ENCODE measurements around the gene CD22.
"Not testable (repeated sequence)": the region's sequence is repeated elsewhere in the genome, so short reads cannot be mapped to it uniquely, and the experiment has no call there.

CD22 gene

DNA sequence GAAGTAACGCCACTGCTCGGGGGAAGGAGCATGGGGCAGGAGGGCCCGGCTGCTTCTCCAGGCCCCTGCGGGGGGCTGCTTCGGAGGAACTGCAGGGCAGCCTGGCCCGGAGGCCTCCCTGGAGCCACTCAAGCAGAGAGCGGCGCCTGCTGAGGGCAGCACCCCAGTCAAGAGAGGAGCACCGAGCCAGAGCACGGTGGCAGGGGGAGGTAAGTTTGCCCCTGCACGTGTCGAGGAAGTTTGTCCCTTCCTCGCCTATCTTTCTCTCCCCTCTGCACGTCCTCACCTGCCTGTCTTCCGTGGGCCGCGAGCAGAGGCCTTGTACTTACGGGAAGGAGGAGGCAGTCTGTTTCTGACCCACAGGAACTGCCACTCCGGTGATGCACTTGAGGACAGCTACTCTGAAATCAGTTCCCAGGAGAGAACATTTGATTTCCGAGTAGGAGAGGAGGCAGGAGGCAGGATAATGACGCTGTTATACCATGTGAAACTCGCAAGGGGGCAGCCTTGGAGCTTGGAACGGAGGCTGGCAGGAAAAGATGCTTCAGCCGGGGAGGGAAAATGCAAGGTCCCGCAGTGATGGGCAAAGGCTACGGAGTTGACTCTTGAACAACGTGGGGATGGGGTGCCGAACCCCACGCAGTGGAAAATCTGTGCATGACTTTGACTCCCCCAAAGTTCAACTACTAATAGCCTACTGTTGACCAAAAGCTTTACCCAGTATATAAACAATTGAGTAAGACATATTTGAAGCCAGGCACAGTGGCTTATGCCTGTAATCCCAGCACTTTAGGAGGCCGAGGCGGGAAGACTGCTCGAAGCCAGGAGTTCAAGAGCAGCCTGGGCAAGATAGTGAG lies 23.7 kb downstream of the CD22 start:
- H3K4me3 ChIP-seq (ENCODE audit: low read length), result no peak overlapping the region
- DNase-seq (ENCODE audit: low read depth), result peak; percentile 69
- TF ChIP-seq, protein P1, sequence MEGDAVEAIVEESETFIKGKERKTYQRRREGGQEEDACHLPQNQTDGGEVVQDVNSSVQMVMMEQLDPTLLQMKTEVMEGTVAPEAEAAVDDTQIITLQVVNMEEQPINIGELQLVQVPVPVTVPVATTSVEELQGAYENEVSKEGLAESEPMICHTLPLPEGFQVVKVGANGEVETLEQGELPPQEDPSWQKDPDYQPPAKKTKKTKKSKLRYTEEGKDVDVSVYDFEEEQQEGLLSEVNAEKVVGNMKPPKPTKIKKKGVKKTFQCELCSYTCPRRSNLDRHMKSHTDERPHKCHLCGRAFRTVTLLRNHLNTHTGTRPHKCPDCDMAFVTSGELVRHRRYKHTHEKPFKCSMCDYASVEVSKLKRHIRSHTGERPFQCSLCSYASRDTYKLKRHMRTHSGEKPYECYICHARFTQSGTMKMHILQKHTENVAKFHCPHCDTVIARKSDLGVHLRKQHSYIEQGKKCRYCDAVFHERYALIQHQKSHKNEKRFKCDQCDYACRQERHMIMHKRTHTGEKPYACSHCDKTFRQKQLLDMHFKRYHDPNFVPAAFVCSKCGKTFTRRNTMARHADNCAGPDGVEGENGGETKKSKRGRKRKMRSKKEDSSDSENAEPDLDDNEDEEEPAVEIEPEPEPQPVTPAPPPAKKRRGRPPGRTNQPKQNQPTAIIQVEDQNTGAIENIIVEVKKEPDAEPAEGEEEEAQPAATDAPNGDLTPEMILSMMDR (conservative IDR thresholded peaks at IDR 0.05; ENCODE audit: low read length), result peak; percentile 87

DNA sequence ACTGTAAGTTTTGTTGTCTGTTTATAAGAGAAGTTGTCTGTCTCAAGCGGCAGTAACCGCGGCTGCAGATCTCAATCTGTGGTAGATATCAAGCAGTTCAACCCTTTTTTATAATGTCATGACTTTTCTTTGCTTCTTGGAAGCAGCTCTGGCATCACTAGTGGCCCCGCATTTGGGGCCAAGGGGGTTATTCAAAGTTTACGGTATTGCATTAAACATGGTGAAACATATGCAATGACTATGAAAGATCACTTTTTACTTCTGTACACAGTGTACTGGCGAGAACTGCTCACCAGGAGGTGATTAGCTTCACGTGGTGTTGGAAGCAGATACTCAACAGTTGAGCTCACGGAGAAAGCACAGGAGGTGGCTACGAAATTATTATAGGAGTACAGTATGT lies 24.6 kb downstream of the CD22 start:
- H3K4me3 ChIP-seq (ENCODE audit: low read length), result no peak overlapping the region
- TF ChIP-seq, protein P1 (conservative IDR thresholded peaks at IDR 0.05; ENCODE audit: low read length), result no peak
- no peak for DNase-seq (ENCODE audit: low read depth)

DNA sequence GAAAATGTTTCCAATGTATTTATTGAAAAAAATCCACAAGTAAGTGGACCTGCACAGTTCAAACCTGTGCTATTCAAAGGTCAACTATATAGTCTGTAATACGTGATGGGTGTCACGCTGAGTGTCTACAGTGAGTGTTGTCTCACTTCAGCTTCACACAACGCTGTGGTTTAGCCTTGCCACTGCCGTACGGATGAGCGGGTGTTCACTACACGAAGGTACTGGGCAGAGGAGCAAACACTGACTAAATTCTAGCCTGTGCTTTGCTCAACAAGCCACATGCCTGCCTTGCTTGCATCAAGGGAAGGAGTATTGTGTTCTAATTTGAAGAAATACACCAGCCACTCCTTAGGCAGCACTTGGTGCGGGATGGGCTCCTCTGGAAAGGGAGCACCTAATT lies 25.9 kb downstream of the CD22 start:
- TF ChIP-seq, protein P1 (conservative IDR thresholded peaks at IDR 0.05; ENCODE audit: low read length), result no peak
- no peak for DNase-seq (ENCODE audit: low read depth)
- H3K4me3 ChIP-seq (ENCODE audit: low read length), result no peak overlapping the region

DNA sequence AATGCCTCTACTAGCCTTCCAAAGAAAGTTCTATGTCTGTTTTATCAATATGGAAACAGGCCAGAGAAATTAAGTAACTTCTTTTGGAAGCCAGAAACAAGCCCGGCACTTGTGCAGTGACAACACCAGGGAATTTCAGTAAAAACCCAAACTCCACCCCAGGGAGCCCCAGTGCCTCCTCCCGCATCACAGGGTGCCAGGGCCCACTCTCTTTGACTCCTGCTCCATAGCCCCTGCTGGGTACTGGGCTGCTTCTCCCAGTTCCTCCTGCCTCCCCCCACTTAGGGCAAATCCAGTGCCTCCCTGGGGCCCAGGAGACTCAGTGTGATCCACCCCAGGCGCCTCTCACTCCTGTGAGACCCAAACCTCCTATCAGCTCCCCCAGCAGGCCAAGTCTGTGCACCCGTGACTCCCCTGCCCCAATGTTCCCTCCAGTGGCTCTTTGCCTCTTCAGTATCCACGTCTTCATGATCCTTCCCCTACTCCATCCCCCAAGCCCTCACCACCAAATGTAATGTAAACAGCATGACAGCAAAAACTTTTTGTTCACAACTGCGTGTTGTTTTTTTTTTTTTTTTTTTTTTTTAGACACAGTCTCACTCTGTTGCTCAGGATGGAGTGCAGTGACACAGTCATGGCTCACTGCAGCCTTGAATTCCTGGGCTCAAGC lies 26.9 kb downstream of the CD22 start:
- TF ChIP-seq, protein P1 (conservative IDR thresholded peaks at IDR 0.05; ENCODE audit: low read length), result no peak
- DNase-seq (ENCODE audit: low read depth), result no peak
- H3K4me3 ChIP-seq (ENCODE audit: low read length), result no peak overlapping the region

DNA sequence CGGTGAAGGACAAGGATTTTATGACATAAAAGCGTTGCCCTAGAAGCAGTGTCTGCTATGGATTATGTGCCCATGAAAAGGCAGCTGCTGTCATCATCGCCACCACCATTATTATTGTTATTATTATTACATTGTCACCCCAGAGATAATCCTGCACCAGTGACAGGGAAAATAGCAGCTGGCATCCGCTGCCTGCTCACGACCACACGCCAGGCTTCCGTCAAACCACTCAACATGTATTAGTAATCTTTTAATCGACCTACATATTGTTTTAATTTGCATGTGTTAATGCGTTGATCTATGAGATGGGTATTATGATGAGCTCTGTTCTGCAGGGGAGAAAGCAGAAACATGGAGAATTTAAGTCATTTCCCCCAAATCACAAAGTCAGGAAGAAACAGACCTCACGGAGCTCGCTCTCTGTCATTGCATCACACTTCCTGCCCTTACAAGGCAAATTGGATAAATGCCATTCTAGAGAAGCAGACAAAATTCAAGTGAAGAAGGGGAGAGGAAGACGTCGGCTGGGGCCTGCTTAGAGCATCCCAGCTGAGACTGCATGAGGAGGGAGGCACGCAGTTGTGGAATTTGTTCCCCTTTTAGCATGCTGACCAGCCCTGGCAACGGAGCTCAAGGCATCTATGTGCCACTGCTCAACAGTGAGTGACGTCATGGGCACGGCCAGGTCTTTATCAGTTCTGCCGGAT lies 29.0 kb downstream of the CD22 start, which contains the start of gene FFAR3:
Gene FFAR3, plus strand, starts transcription at position 594 of the 707 bp plus-strand sequence. CDS start 431 bp downstream, outside the sequence.
- TF ChIP-seq, protein P1 (conservative IDR thresholded peaks at IDR 0.05; ENCODE audit: low read length), result no peak
- peak; percentile 56 for DNase-seq (ENCODE audit: low read depth)
- no peak within 1 kb of the TSS for H3K4me3 ChIP-seq (ENCODE audit: low read length)

DNA sequence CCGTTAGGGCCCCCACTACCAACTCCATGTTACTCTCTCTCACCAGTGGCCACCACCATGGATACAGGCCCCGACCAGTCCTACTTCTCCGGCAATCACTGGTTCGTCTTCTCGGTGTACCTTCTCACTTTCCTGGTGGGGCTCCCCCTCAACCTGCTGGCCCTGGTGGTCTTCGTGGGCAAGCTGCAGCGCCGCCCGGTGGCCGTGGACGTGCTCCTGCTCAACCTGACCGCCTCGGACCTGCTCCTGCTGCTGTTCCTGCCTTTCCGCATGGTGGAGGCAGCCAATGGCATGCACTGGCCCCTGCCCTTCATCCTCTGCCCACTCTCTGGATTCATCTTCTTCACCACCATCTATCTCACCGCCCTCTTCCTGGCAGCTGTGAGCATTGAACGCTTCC lies 29.8 kb downstream of the CD22 start:
- not testable (repeated sequence) for H3K4me3 ChIP-seq (ENCODE audit: low read length); DNase-seq (ENCODE audit: low read depth)

DNA sequence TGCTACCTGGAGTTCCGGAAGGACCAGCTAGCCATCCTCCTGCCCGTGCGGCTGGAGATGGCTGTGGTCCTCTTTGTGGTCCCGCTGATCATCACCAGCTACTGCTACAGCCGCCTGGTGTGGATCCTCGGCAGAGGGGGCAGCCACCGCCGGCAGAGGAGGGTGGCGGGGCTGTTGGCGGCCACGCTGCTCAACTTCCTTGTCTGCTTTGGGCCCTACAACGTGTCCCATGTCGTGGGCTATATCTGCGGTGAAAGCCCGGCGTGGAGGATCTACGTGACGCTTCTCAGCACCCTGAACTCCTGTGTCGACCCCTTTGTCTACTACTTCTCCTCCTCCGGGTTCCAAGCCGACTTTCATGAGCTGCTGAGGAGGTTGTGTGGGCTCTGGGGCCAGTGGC lies 30.4 kb downstream of the CD22 start:
- not testable (repeated sequence) for DNase-seq (ENCODE audit: low read depth); H3K4me3 ChIP-seq (ENCODE audit: low read length)

DNA sequence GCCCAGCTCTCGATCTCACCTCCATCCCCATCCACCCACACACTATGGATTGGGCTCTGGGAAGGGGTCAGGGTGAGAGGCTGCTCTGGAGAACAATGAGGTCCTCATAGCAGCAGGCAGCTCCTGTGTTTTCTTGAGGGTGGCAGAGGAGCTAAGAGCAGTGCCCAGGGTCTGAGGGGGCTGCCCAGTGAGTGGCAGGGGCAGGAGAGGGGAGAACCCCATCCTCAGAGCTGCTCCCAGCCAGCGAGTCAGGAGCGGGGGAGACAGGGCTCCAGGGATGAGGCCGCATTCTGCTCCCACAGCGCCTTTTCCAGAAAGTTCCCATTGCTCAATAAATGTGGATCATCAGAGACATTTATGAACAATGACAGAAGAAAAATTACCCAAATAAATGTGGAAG lies 31.1 kb downstream of the CD22 start:
- DNase-seq (ENCODE audit: low read depth), result not testable (repeated sequence)

More for the DNA sequence above, 31.1 kb downstream of the CD22 start:
- H3K4me3 ChIP-seq (ENCODE audit: low read length), result not testable (repeated sequence)
